ENCODE data around the gene CCDC154.

The CCDC154 gene

DNA sequence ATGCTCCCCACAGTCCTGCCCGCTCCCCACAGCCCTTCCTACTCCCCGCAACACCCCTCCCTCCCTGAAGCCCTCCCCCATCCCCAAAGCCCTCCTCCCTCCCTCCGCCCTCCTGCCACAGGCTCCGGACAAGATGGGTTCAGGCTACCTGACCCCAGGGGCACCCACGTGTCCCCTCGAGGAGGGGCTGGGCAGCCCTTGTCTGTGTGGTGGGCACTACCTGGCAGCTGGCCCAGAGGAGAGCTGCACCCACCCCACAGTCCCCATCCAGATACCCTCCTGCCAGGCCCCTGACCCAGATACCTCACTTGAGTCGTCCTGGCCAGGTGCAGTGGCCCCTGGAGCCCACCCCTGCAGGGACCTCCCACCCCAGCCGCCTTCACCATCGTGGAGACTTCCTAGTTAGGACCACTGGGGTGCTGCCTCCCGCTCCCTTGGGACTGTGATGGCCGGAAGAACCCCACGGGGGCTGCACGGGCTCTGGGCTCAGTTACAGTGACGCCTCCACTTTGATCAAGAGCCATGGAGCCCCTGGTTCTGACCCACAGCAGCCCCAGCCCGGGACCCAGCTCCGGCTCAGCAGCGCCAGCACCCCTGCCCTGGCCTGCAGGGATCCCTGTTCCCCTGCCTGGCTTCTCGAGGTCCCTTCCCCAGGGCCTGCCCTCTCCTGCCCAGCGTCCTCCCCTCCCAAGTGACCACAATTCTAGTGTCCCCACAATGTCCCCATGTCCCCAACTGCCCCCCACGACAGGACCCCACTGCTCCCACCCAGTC is 12.7 kb downstream of the CCDC154 start:
- no peaks in the 10 kb centered on the region for H3K4me1 Mint-ChIP-seq (ENCODE audit: low read depth)
- intact Hi-C loops (cut with micrococcal nuclease) = no loop called here
- H3K36me3 Mint-ChIP-seq (ENCODE audit: low read depth) = peaks cover 23% of the 10 kb centered on the region
- no peaks in the 10 kb centered on the region for H3K9me3 Mint-ChIP-seq
- H3K4me3 Mint-ChIP-seq = no peak overlapping the region
- no peak overlapping the region for H3K27ac Mint-ChIP-seq
- peaks cover 27% of the 10 kb centered on the region for H3K27me3 Mint-ChIP-seq

DNA sequence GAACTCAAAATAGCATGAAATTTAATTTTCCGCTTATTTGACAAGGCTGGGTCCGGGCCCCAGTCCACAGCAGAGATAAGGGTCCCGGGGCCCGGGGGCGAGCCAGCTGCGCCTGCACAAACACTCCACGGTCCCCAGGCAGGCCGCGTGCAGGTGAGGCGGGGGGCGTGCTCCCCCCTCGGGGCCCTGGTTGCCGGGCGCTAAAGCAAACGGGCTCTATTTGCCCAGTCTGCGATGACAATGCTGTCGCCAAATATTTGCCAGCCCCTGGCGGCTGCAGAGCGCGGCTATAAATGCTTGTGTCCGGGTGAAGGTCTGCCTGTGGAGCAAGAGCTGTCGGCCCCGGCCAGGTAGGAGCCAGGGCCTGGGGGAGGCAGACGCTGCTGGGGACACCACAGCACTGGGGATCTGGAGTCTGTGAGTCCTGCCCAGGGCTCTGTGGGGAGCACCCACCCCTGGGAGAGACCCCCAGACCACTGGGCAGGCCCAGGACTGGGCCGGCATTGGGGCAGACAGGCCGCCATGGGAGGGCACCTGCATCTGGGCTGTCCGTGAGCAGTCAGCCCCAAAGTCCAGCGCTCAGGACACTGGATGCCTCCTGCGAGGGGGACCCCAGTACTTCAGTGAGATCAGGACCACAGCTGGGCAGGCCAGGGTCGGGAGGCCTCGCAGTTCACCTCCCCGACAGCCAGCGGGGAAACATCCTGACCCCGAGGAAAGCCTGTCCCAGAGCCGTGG is 13.4 kb downstream of the CCDC154 start, which contains the start of gene PERCC1:
TSS of gene PERCC1 (plus strand) at position 320 of the 738 bp plus-strand sequence. CDS start 1,516 bp downstream, outside the sequence.
- Mint-ChIP-seq H3K27me3 (peaks cover 27% of the 10 kb centered on the region), H3K4me3 (no peak within 1 kb of the TSS), H3K9me3 (no peaks in the 10 kb centered on the region), H3K36me3 (ENCODE audit: low read depth) (peaks cover 15% of the 10 kb centered on the region), H3K27ac (no peak within 1 kb of the TSS), H3K4me1 (ENCODE audit: low read depth) (no peaks in the 10 kb centered on the region)
- intact Hi-C loops (cut with micrococcal nuclease) = no loop called here

DNA sequence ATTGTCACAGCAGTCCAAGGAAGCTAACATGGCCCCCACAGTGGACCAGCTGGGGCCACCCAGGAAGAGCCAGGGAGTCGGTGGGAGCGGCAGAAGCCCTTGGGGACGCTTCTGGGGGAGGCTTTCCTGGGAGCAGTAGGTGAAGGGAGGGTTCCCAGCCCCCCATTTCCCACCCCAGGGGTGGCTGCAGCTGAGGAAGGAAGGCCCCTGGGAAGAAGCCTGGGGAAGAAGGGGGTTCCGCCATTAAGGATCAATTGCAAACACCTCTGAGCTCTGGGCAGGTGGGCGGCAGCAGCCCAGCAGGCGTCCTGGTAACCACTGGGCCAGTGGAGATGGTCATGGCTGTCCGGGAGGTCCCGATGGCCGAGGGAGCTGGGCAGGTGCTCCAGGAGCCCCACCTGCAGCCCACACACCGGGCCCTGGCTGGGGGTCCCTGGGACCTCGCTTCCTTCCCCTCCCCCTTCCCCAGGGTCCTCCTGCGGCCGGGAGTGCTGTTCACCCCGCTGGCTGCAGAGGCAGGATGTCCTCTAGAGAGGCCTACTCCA is 14.1 kb downstream of the CCDC154 start:
- H3K27me3 Mint-ChIP-seq = peaks cover 27% of the 10 kb centered on the region
- H3K36me3 Mint-ChIP-seq (ENCODE audit: low read depth) = peaks cover 9% of the 10 kb centered on the region
- no peak overlapping the region for H3K4me3 Mint-ChIP-seq
- no peaks in the 10 kb centered on the region for H3K9me3 Mint-ChIP-seq
- no peak overlapping the region for H3K27ac Mint-ChIP-seq
- H3K4me1 Mint-ChIP-seq (ENCODE audit: low read depth) = no peaks in the 10 kb centered on the region
- intact Hi-C loops (cut with micrococcal nuclease) = no loop called here

DNA sequence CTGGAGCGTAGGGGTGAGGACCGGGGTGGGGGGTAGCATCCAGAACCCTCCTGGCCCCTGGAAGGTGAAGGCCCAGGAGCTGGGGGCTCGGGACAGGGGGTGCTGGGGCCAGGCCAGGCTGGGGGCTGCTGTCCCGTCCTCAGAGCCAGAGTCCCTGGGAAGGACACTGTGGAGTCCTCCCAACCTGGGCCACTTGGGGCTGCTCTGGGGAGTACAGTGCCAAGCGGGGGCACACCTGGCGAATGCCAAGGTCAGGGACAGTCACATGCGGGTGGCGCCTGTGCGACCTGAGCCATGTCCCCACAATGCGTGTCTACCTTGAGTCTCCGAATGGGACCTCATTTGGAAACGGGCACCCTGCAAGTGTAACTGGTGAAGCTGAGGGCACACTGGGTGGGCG is 14.7 kb downstream of the CCDC154 start:
- H3K27ac Mint-ChIP-seq = no peak overlapping the region

DNA sequence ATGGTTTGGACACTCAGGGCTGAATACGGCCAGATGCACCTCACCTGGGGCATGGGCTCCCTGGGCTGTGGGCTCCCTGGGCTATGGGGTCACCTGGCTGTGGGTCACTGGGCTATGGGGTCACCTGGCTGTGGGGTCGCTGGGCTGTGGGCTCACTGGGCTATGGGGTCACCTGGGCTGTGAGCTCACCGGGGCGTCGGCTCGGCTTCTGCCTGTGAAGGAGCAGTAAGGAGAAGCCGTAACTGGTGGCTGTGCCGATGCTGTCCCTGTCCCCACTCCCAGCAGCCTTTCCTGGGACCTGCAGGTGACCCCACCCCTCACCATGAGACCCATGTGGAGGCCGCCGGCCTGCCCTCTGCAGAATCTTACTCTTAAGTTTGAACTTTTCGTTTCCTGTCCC is 15.3 kb downstream of the CCDC154 start:
- no peaks in the 10 kb centered on the region for H3K9me3 Mint-ChIP-seq
- H3K36me3 Mint-ChIP-seq (ENCODE audit: low read depth) = no peaks in the 10 kb centered on the region
- intact Hi-C loops (cut with micrococcal nuclease) = loop anchor here (10.0 kb wide), 1 partner anchor 186 kb away; the partner anchor contains the start of genes CRAMP1 and IFT140
- peaks cover 27% of the 10 kb centered on the region for H3K27me3 Mint-ChIP-seq
- H3K4me1 Mint-ChIP-seq (ENCODE audit: low read depth) = no peaks in the 10 kb centered on the region
- no peak overlapping the region for H3K4me3 Mint-ChIP-seq
- no peak overlapping the region for H3K27ac Mint-ChIP-seq

More for the DNA sequence above, 14.7 kb downstream of the CCDC154 start:
- no peak overlapping the region for H3K4me3 Mint-ChIP-seq
- H3K36me3 Mint-ChIP-seq (ENCODE audit: low read depth) = peaks cover 2% of the 10 kb centered on the region
- H3K27me3 Mint-ChIP-seq = peaks cover 27% of the 10 kb centered on the region
- no peaks in the 10 kb centered on the region for H3K9me3 Mint-ChIP-seq
- H3K4me1 Mint-ChIP-seq (ENCODE audit: low read depth) = no peaks in the 10 kb centered on the region
- intact Hi-C loops (cut with micrococcal nuclease) = loop anchor here (10.0 kb wide), 1 partner anchor 185 kb away; the partner anchor contains the start of genes CRAMP1 and IFT140

DNA sequence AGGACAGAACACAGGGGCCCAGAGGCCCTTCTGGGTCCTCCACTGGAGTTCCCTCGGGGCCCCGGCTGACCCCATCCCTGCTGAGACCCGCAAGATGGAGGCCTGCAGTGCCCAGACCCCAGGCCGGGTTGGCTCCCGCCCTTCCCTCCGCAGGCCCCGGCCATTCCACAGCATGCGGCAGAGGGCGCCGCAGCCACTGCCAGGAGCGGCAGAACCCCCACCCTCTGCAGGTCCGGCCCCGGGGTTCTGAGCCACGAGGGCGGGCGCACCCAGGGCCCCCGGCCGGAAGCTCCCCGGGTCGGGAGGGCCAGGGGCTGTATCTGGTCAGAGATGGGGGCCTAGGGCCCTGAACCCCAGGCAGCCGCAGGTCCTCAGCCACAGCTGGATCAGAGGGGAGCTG is 15.8 kb downstream of the CCDC154 start:
- intact Hi-C loops (cut with micrococcal nuclease) = loop anchor here (10.0 kb wide), 1 partner anchor 186 kb away; the partner anchor contains the start of genes CRAMP1 and IFT140
- peak overlapping the region; percentile 70 for H3K27ac Mint-ChIP-seq
- no peaks in the 10 kb centered on the region for H3K36me3 Mint-ChIP-seq (ENCODE audit: low read depth)
- peaks cover 27% of the 10 kb centered on the region for H3K27me3 Mint-ChIP-seq
- no peaks in the 10 kb centered on the region for H3K9me3 Mint-ChIP-seq
- no peaks in the 10 kb centered on the region for H3K4me1 Mint-ChIP-seq (ENCODE audit: low read depth)
- peak overlapping the region; percentile 48 for H3K4me3 Mint-ChIP-seq

DNA sequence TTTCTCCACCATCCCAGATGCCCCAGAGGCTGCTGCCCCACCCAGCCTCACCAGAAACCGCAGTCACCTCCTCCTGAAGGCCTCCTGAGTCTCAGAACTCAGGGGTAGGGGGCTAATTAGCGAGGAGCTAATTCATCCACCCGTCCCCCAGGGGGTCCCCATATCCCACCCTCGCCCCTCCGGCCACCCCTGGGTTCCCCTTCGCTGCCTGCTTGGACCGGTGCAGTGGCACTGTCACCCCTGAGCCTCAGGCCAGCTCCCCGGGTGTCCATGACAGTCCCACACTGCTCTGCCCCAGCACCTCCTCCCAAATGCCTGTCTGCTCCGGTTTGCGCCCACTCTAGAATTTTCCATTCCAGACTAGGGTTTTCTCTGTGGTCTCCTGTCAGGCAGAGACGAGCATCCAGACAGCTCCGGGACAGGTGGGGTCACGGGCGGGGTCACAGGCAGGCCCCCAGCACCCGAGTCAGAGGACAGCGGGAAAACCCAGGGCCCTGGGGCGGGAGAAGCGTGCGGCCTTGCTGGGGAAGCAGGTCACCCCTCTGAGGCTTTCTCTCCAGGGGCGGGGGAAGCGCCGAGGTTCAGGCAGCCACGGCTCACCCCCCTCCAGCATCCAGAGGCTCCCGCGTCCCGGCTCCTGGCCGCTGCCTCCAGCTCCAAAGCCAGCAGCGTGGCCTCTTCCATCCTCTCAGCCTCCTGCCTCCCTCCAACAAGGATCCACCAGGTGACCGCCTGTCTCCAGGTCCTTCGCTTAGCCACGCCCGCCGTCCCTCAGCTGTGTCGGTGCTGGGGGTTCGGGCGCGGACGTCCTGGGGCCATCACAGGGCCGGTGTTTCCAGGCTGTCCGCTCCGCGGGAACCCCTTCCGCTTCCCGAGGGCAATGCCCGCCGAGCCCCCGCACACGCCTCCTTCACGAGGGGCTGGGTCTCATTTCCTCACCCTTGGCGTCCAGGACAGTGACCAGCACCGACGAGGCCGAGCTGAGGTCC is 16.6 kb downstream of the CCDC154 start:
- no peaks in the 10 kb centered on the region for H3K9me3 Mint-ChIP-seq

DNA sequence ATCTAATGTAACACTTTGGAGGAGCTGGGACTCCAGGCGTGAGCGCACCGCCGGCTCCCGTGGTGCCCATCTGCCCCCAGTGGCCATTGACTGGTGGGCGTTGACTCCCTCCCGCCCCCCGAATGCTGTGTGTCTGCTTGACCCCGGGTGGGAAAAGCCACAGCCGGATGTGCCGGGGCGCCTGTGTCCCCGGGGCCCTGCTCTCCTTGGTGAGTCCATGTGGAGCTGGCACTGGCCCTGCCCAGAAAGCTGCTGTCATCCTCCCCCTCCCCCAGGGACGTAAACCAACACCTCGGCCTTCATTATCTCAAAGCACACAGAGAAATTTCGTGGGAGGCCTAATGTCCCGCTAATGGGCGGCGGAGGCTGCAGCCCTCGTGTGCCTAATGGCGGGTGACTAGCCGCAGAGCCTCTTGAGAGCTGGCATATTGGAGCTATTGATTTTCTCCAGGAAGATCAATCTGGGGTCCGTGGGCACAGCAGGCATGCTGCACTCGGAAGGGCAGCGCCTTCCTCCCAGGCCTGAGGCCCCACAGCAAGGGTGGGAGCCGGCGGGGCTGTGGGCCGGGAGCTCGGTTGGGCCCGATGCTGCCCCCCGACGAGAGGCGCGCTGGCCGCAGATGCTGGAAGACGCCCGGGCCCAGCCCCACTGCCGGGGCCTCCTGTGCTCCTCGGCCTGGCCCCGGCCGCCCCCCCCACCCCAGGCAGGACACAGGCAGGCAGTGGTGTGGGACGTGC is 17.5 kb downstream of the CCDC154 start:
- H3K4me1 Mint-ChIP-seq (ENCODE audit: low read depth) = peaks cover 6% of the 10 kb centered on the region
- peaks cover 18% of the 10 kb centered on the region for H3K27me3 Mint-ChIP-seq
- H3K27ac Mint-ChIP-seq = no peak overlapping the region
- no peaks in the 10 kb centered on the region for H3K9me3 Mint-ChIP-seq
- intact Hi-C loops (cut with micrococcal nuclease) = loop anchor here (10.0 kb wide), 1 partner anchor 188 kb away; the partner anchor contains the start of genes CRAMP1 and IFT140
- H3K36me3 Mint-ChIP-seq (ENCODE audit: low read depth) = no peaks in the 10 kb centered on the region
- H3K4me3 Mint-ChIP-seq = no peak overlapping the region

More for the DNA sequence above, 16.6 kb downstream of the CCDC154 start:
- intact Hi-C loops (cut with micrococcal nuclease) = loop anchor here (10.0 kb wide), 1 partner anchor 187 kb away; the partner anchor contains the start of genes CRAMP1 and IFT140
- H3K27me3 Mint-ChIP-seq = peaks cover 24% of the 10 kb centered on the region
- peak overlapping the region; percentile 48 for H3K4me3 Mint-ChIP-seq
- no peaks in the 10 kb centered on the region for H3K36me3 Mint-ChIP-seq (ENCODE audit: low read depth)
- no peaks in the 10 kb centered on the region for H3K4me1 Mint-ChIP-seq (ENCODE audit: low read depth)
- peak overlapping the region; percentile 70 for H3K27ac Mint-ChIP-seq

DNA sequence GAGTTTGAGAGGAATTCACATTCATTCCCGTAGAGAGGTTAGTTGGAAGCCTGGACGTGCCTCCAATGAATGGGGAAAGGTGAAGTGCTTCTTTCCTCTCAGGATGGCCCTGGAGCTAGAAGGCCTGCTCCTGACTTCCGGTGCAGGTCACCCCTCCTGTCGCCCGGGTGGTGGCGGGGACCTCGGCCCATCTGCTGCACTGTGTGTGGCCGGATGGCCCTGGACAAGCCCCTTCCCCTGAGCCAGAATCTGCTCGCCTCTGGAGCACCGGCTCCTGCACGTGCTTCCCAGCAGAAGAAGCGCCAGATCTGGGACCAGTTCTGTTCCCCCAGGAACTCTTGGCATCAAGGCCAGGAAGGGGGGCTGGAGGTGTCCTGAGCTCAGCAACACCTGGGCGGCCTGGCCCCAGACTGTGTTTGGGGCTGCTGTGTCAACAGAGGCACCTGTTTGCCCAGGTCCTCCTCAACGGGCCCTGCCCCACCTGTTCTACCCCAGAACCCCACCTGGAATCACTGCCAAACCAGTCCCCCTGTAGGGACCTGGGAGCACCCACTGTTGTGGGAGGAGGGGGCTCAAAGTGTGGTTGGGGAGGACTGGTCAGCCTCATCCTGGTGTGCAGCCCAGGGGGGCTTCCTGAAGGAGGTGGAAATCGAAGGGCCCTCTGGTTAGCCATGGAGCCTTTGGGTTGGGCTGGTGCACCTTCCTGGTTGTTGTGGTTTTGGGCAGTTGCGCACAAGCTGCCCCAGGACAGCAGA is 18.6 kb downstream of the CCDC154 start:
- intact Hi-C loops (cut with micrococcal nuclease) = loop anchor here (10.0 kb wide), 1 partner anchor 189 kb away; the partner anchor contains the start of genes CRAMP1 and IFT140
- H3K27me3 Mint-ChIP-seq = peaks cover 9% of the 10 kb centered on the region
- peaks cover 11% of the 10 kb centered on the region for H3K4me1 Mint-ChIP-seq (ENCODE audit: low read depth)
- no peak overlapping the region for H3K4me3 Mint-ChIP-seq
- peaks cover 6% of the 10 kb centered on the region for H3K36me3 Mint-ChIP-seq (ENCODE audit: low read depth)
- no peak overlapping the region for H3K27ac Mint-ChIP-seq
- H3K9me3 Mint-ChIP-seq = no peaks in the 10 kb centered on the region

DNA sequence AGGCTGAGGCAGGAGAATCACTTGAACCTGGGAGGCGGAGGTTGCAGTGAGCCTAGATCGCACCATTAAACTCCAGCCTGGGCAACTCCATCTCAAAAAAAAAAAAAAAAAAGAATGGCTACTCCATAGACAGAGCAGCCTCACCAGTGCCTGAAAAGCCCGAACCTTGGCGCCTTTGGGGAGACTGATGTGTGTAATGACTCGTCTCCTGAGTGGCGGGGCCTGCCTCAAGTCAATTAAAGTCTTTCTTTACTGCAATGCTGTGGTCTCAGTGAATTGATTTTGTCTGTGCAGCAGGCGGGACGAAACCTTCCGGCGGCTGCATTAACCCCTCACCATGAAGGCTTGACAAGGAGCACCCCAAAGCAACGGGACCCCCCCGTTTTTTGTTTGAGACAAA is 20.3 kb downstream of the CCDC154 start:
- no peak overlapping the region for H3K27ac Mint-ChIP-seq
- no peaks in the 10 kb centered on the region for H3K9me3 Mint-ChIP-seq
- no peak overlapping the region for H3K4me3 Mint-ChIP-seq
- intact Hi-C loops (cut with micrococcal nuclease) = loop anchor here (10.0 kb wide), 1 partner anchor 191 kb away; the partner anchor contains the start of genes CRAMP1 and IFT140
- peaks cover 21% of the 10 kb centered on the region for H3K4me1 Mint-ChIP-seq (ENCODE audit: low read depth)
- no peaks in the 10 kb centered on the region for H3K27me3 Mint-ChIP-seq
- peaks cover 15% of the 10 kb centered on the region for H3K36me3 Mint-ChIP-seq (ENCODE audit: low read depth)

DNA sequence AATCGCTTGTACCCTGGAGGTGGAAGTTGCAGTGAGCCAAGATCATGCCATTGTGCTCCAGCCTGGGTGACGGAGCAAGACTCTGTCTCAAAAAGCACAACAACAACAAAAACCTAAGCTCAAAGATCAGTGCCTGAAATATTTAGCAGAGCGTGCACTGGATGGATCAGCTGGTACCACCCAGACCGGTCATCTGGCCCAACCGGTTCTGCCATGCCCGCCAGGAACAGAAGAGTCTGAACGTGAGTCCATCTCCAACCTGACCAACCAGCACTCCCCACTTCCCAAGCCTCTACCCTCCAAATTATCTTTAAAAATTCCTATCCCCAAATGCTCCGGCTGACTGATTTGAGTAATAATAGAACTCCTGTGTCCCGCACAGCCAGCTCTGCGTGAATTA is 22.3 kb downstream of the CCDC154 start:
- Mint-ChIP-seq H3K27me3 (no peaks in the 10 kb centered on the region), H3K9me3 (no peaks in the 10 kb centered on the region), H3K4me1 (ENCODE audit: low read depth) (peaks cover 37% of the 10 kb centered on the region), H3K4me3 (peak overlapping the region; percentile 44), H3K36me3 (ENCODE audit: low read depth) (peaks cover 26% of the 10 kb centered on the region), H3K27ac (peak overlapping the region; percentile 100)
- intact Hi-C loops (cut with micrococcal nuclease) = loop anchor here (10.0 kb wide), 1 partner anchor 193 kb away; the partner anchor contains the start of genes CRAMP1 and IFT140
